Smooth muscle cell (in vitro differentiated cells): ENCODE data around the gene RNF121. TPM values are rescaled to one million over a fixed set of nuclear protein-coding genes. Genes with fewer than 3 reads are reported as not detected.

Source experiments
- DNase-seq: peaks from one replicate; lab custom pipeline; 2025; ENCODE audit not compliant: unreplicated experiment; lab: John Stamatoyannopoulos, UW
- H2AFZ ChIP-seq: fragments of 200-600 bp; sonication (generic); 2 replicates; pipeline ENCODE4 v1.6.0; 2016; ENCODE audit warnings: antibody characterized with exemption, low read depth, mild to moderate bottlenecking
- H3F3A ChIP-seq: fragments of 200-600 bp; sonication (generic); 2 replicates; pipeline ENCODE4 v1.6.0; 2017; ENCODE audit warnings: antibody characterized with exemption, low read depth
- H3K27ac ChIP-seq: fragments of 200-600 bp; sonication (generic); 2 replicates; pipeline ENCODE4 v1.5.1; 2016; ENCODE audit warnings: low read depth, mild to moderate bottlenecking
- H3K27me3 ChIP-seq: fragments of 200-600 bp; sonication (generic); 2 replicates; pipeline ENCODE4 v1.6.1; 2016; ENCODE audit warnings: low read depth, mild to moderate bottlenecking
- H3K36me3 ChIP-seq: fragments of 200-600 bp; sonication (generic); 2 replicates; pipeline ENCODE4 v1.5.1; 2016; ENCODE audit warnings: low read depth
- H3K4me1 ChIP-seq: fragments of 200-600 bp; sonication (generic); 2 replicates; pipeline ENCODE4 v1.5.1; 2016; ENCODE audit warnings: low read depth
- H3K4me2 ChIP-seq: fragments of 200-600 bp; sonication (generic); 2 replicates; pipeline ENCODE4 v1.6.0; 2016; ENCODE audit warnings: mild to moderate bottlenecking
- H3K4me3 ChIP-seq: fragments of 200-600 bp; sonication (generic); 2 replicates; pipeline ENCODE4 v1.5.1; 2016; ENCODE audit warnings: mild to moderate bottlenecking
- H3K79me2 ChIP-seq: fragments of 200-600 bp; sonication (generic); 2 replicates; pipeline ENCODE4 v1.6.0; 2016; ENCODE audit warnings: low read depth, mild to moderate bottlenecking
- H3K9ac ChIP-seq: fragments of 200-600 bp; sonication (generic); 2 replicates; pipeline ENCODE4 v1.6.0; 2016; ENCODE audit warnings: low read depth
- H3K9me3 ChIP-seq: fragments of 200-600 bp; sonication (generic); replicated peaks from 2 replicates; pipeline ENCODE4 v1.5.1; 2016; ENCODE audit warnings: low read depth
- H4K20me1 ChIP-seq: fragments of 200-600 bp; sonication (generic); 2 replicates; pipeline ENCODE4 v1.6.0; 2016; ENCODE audit warnings: low read depth
- CTCF ChIP-seq: fragments of 200-600 bp; sonication (generic); IDR thresholded peaks from 2 replicates; pipeline ENCODE4 v1.5.1; 2017; ENCODE audit warnings: borderline replicate concordance, mild to moderate bottlenecking, antibody characterized with exemption; ENCODE audit not compliant: insufficient read depth, poor library complexity, severe bottlenecking
- WGBS: methylation state at CpG from one replicate; pipeline ENCODE4 v1.1.7; 2016; ENCODE audit warnings: low lambda C conversion rate; 5-methylcytosine and 5-hydroxymethylcytosine counted together
- polyA plus RNA-seq: library from polyadenylated mRNA; unstranded; fragments of >200 nt; fragmentation: Nextera tagmentation; extraction: Ambion mirVana; gene quantifications from 2 replicates; pipeline ENCODE4 v1.2.1, GENCODE V29; 2016
- total RNA-seq: library from RNA; depleted of rRNA; stranded (reverse); fragments of >200 nt; gene quantifications from 2 replicates; pipeline ENCODE4 v1.2.3, GENCODE V29; 2014

The RNF121 gene
- total and polyA plus RNA-seq, 2 experiments from 2014 or later: 34.4 to 49.5 TPM

DNA sequence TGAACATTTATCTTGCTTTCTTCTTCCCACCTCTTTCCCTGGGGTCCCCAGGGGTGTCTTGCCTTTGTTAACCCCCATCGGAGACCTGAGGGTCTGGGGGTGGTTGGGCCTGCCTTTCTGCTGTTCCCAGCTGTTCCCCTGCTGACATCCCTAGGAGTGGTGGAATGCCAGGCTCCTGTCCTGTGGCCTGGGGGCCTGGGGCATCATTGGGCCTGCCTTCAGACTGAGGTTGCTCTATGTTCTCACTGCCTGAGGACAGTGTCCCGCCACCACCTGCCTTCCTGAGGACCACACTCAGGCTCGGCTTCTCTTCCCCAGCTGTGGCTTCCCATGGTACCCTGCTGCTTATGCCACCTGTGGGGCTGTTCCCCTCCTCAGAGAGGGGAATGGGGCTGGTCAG lies 68.7 kb downstream of the RNF121 start:
- Histone ChIP-seq H3K27me3 (no peaks in the 10 kb centered on the region), H3F3A (peaks cover under 1% of the 10 kb centered on the region), H2AFZ (no peak overlapping the region), H3K4me1 (no peaks in the 10 kb centered on the region), H3K4me3 (no peak overlapping the region), H3K27ac (no peak overlapping the region), H4K20me1 (peaks cover 6% of the 10 kb centered on the region), H3K36me3 (no peaks in the 10 kb centered on the region), H3K9ac (no peak overlapping the region), H3K9me3 (no peaks in the 10 kb centered on the region), H3K79me2 (no peaks in the 10 kb centered on the region), H3K4me2 (no peak overlapping the region)
- WGBS: 94% methylated on average over 3 of the region's 3 CpGs
- TF ChIP-seq CTCF: no peak
- DNase-seq: no peak

- Histone ChIP-seq H2AFZ (no peak overlapping the region), H3K4me2 (no peak overlapping the region), H3K9ac (no peak overlapping the region), H3K79me2 (no peaks in the 10 kb centered on the region), H3K27me3 (no peaks in the 10 kb centered on the region), H4K20me1 (peaks cover 11% of the 10 kb centered on the region), H3K4me1 (no peaks in the 10 kb centered on the region), H3K36me3 (no peaks in the 10 kb centered on the region), H3K9me3 (no peaks in the 10 kb centered on the region), H3K27ac (no peak overlapping the region), H3K4me3 (no peak overlapping the region), H3F3A (peaks cover 6% of the 10 kb centered on the region)
- WGBS: 92% methylated on average over 2 of the region's 2 CpGs
- DNase-seq: no peak
- no peak for TF ChIP-seq CTCF
These were observed 69.2 kb downstream of the RNF121 start for GRCh38 chr11:71998061-71998460.

DNA sequence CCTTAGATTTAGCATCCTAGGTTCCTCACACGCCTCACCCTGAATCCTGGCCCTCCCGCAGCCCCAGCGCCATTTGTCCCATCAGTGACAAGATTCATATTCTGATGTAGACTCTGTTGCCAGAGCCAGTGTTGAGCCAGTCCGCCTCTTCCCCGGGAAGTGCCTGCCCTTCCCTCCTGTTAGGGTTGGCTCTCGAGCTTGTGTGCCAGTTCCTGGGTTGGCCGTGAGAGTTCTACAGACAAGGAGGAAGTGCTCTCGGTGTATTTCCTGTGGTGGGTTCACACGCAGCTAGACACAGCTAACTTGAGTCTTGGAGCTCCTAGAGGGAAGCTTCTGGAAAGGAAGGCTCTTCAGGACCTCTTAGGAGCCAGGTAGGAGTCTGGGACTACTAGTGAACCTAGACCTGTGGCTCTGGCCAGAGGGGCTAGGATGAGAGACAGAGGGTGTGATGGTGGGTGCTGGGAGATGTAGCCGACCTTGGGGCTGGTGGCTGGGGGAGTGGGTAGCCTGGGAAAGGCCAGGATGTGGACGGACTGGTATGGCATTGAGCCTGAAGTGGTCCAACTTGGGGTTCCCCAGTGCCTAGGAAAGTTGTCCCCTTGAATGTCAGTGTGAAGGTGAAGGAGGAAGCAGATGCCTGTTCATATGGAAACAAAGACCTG lies 69.9 kb downstream of the RNF121 start, which contains the start of gene IL18BP:
Gene IL18BP (plus strand): TSS at position 261 of the 662 bp plus-strand sequence. CDS start 1,076 bp downstream, outside the sequence.
- Histone ChIP-seq H4K20me1 (peaks cover 17% of the 10 kb centered on the region), H2AFZ (no peak within 1 kb of the TSS), H3K4me3 (no peak within 1 kb of the TSS), H3K9ac (no peak within 1 kb of the TSS), H3K9me3 (no peaks in the 10 kb centered on the region), H3K36me3 (no peaks in the 10 kb centered on the region), H3F3A (peaks cover 7% of the 10 kb centered on the region), H3K4me2 (no peak within 1 kb of the TSS), H3K27ac (no peak within 1 kb of the TSS), H3K27me3 (no peaks in the 10 kb centered on the region), H3K4me1 (no peaks in the 10 kb centered on the region), H3K79me2 (no peaks in the 10 kb centered on the region)
- TF ChIP-seq CTCF: no peak
- no peak for DNase-seq
- 96% methylated on average over 11 of the region's 11 CpGs for WGBS

DNA sequence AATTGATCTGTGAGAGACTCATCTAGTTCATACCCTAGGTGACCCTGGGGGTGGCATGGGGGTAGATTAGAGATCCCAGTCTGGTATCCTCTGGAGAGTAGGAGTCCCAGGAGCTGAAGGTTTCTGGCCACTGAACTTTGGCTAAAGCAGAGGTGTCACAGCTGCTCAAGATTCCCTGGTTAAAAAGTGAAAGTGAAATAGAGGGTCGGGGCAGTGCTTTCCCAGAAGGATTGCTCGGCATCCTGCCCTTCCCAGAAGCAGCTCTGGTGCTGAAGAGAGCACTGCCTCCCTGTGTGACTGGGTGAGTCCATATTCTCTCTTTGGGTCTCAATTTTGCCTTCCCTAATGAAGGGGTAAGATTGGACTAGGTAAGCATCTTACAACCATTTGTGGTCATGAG lies 70.5 kb downstream of the RNF121 start:
- H3K4me2 ChIP-seq: no peak overlapping the region
- no peaks in the 10 kb centered on the region for H3K4me1 ChIP-seq
- H3K4me3 ChIP-seq: no peak overlapping the region

More for the DNA sequence above, 70.5 kb downstream of the RNF121 start:
- Histone ChIP-seq H3K27me3 (no peaks in the 10 kb centered on the region), H3K27ac (no peak overlapping the region), H3K9ac (no peak overlapping the region), H2AFZ (no peak overlapping the region), H3F3A (peaks cover 12% of the 10 kb centered on the region), H4K20me1 (peaks cover 20% of the 10 kb centered on the region), H3K79me2 (no peaks in the 10 kb centered on the region), H3K9me3 (no peaks in the 10 kb centered on the region), H3K36me3 (no peaks in the 10 kb centered on the region)
- DNase-seq: no peak
- WGBS: 58% methylated on average over 2 of the region's 2 CpGs
- TF ChIP-seq CTCF: no peak
